KMS-11 (cell line): ENCODE data around the gene CLEC4G.
"Not testable (repeated sequence)": the region's sequence is repeated elsewhere in the genome, so short reads cannot be mapped to it uniquely, and the experiment has no call there.

Source experiments
- H2AFZ ChIP-seq: fragments of 200-600 bp; sonication (generic); 2 replicates; pipeline ENCODE4 v1.6.1; 2016; ENCODE audit warnings: antibody characterized with exemption, mixed run types, low read depth
- H3K27ac ChIP-seq: fragments of 200-600 bp; sonication (generic); 2 replicates; pipeline ENCODE4 v1.6.1; 2016; ENCODE audit warnings: mild to moderate bottlenecking, mixed run types
- H3K27me3 ChIP-seq: fragments of 200-600 bp; sonication (generic); 2 replicates; pipeline ENCODE4 v1.6.1; 2017; ENCODE audit warnings: mild to moderate bottlenecking, low read depth, mixed run types, moderate library complexity; ENCODE audit not compliant: insufficient read depth
- H3K36me3 ChIP-seq: fragments of 200-600 bp; sonication (generic); 2 replicates; pipeline ENCODE4 v1.6.1; 2017; ENCODE audit warnings: mild to moderate bottlenecking, mixed run types; ENCODE audit not compliant: insufficient read depth
- H3K4me1 ChIP-seq: fragments of 200-600 bp; sonication (generic); 2 replicates; pipeline ENCODE4 v1.6.1; 2016; ENCODE audit warnings: mild to moderate bottlenecking, low read depth, mixed run types; ENCODE audit not compliant: poor library complexity, severe bottlenecking
- H3K4me2 ChIP-seq: fragments of 200-600 bp; sonication (generic); 2 replicates; pipeline ENCODE4 v1.7.0; 2016; ENCODE audit warnings: mild to moderate bottlenecking, mixed run types
- H3K4me3 ChIP-seq: fragments of 200-600 bp; sonication (generic); IDR thresholded peaks from 2 replicates; pipeline ENCODE4 v1.6.1; 2017; ENCODE audit warnings: low read depth, low read length, mixed read lengths; ENCODE audit not compliant: insufficient read depth
- H3K79me2 ChIP-seq: fragments of 200-600 bp; sonication (generic); 2 replicates; pipeline ENCODE4 v1.6.1; 2016; ENCODE audit warnings: low read depth, mixed run types; ENCODE audit not compliant: insufficient read depth
- H3K9ac ChIP-seq: fragments of 200-600 bp; sonication (generic); 2 replicates; pipeline ENCODE4 v1.6.1; 2016; ENCODE audit warnings: mild to moderate bottlenecking, mixed run types
- H4K20me1 ChIP-seq: fragments of 200-600 bp; sonication (generic); 2 replicates; pipeline ENCODE4 v1.6.1; 2016; ENCODE audit warnings: mild to moderate bottlenecking, mixed run types; ENCODE audit not compliant: insufficient read depth
- CTCF ChIP-seq: fragments of 200-600 bp; sonication (generic); conservative IDR thresholded peaks from 2 replicates; pipeline ENCODE4 v1.6.1; 2017; ENCODE audit warnings: low read depth, mild to moderate bottlenecking, antibody characterized with exemption, low read length, moderate library complexity, mixed read lengths

CLEC4G gene

GRCh38 chr19:7746903-7747884 lies 15.3 kb upstream of the CLEC4G start, which contains the start of gene CD209:
Gene CD209, minus strand, starts transcription at chr19:7747534. Its CDS starts 23 bp downstream, at chr19:7747511.
- H3K79me2 ChIP-seq, result no peaks in the 10 kb centered on the region
- H3K4me3 ChIP-seq, result no peak within 1 kb of the TSS
- H3K4me2 ChIP-seq, result no peak within 1 kb of the TSS
- peaks cover 40% of the 10 kb centered on the region; the same call in 1 of the 2 replicates for H3K27me3 ChIP-seq
- no peaks in the 10 kb centered on the region for H3K36me3 ChIP-seq
- no peak within 1 kb of the TSS for H2AFZ ChIP-seq
- no peak within 1 kb of the TSS for H3K27ac ChIP-seq
- H3K9ac ChIP-seq, result no peak within 1 kb of the TSS
- no peaks in the 10 kb centered on the region for H3K4me1 ChIP-seq
- no peaks in the 10 kb centered on the region for H4K20me1 ChIP-seq
- TF ChIP-seq CTCF, result no peak

GRCh38 chr19:7746306-7746705 lies 14.4 kb upstream of the CLEC4G start:
- not testable (repeated sequence) for H2AFZ ChIP-seq, H3K27ac ChIP-seq, H3K9ac ChIP-seq, H3K4me2 ChIP-seq, H3K4me1 ChIP-seq, H3K4me3 ChIP-seq, H3K79me2 ChIP-seq, H4K20me1 ChIP-seq, H3K36me3 ChIP-seq
- H3K27me3 ChIP-seq, result peaks cover 45% of the 10 kb centered on the region

GRCh38 chr19:7744871-7745650 lies 13.2 kb upstream of the CLEC4G start:
- TF ChIP-seq CTCF, result no peak
- Histone ChIP-seq H3K27me3 (peaks cover 46% of the 10 kb centered on the region), H3K27ac (no peak overlapping the region), H3K4me2 (no peak overlapping the region), H3K9ac (no peak overlapping the region), H3K4me3 (no peak overlapping the region), H3K79me2 (no peaks in the 10 kb centered on the region), H4K20me1 (no peaks in the 10 kb centered on the region), H3K4me1 (no peaks in the 10 kb centered on the region), H2AFZ (no peak overlapping the region), H3K36me3 (no peaks in the 10 kb centered on the region)

- peaks cover 53% of the 10 kb centered on the region for H3K27me3 ChIP-seq
These were observed 12.4 kb upstream of the CLEC4G start for GRCh38 chr19:7744199-7744786.

More at GRCh38 chr19:7744199-7744786, 12.4 kb upstream of the CLEC4G start:
- Histone ChIP-seq H3K4me1 (no peaks in the 10 kb centered on the region), H3K4me3 (no peak overlapping the region), H3K4me2 (no peak overlapping the region), H4K20me1 (no peaks in the 10 kb centered on the region), H3K27ac (no peak overlapping the region), H2AFZ (no peak overlapping the region), H3K36me3 (no peaks in the 10 kb centered on the region), H3K9ac (no peak overlapping the region), H3K79me2 (no peaks in the 10 kb centered on the region)
- TF ChIP-seq CTCF, result no peak
